Activated CD4-positive, alpha-beta T cell treated with anti-CD3 and anti-CD28 coated beads, Interleukin-2, Interleukin-4, amounts not matched to agents 100 ng/mL and 50 ng/mL, durations not matched to agents 16 hours and 8 hours (primary cell): ENCODE measurements around the gene NUDT11.
"Not testable (repeated sequence)": the region's sequence is repeated elsewhere in the genome, so short reads cannot be mapped to it uniquely, and the experiment has no call there.

Source experiments
- DNase-seq: peaks from one replicate; pipeline ENCODE4 v3.0.0-alpha.2; 2020; ENCODE audit warnings: low spot score

NUDT11 gene

DNA sequence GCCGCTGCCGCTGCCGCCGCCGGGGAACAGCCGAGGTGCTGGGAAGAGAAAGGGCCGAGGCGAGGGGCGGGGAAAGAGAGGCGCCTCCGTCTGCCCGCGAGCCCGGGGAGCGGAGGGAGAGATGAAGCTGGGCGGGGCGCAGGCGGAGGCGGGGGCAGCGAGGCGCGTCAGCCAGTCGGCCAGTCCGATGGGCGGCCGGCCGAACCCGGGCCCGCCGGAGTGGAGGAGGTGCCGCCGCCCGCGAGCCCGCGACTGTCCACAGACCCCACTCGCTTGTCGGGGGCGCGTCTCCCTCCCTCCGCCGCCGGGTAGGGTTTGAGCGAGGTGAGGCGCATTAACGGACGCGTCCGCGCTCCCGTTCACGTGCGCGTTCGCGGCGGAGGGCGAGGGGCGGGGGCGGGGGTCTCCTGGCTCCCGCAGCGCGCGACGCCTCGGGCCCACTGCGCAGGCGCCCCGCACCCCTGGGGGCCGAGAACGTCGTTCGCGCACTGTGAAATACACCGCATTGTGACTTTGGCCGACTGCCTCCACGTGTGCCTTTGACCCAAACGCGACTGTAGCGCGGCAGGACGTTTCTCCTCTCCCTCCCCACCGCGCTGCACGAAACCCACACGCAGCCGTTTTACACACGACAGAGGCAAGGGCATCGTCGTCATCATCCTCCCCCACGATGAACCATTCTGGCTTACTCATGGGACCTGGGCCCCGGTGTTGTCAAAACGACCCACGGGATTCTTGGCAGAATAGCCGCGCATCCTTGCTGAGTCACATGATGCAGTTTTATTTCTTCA, at the start of gene NUDT11:
TSS of gene NUDT11 (minus strand) at position 92 of the 791 bp plus-strand sequence. CDS start 148 bp downstream, outside the sequence.
- DNase-seq, result peak; percentile 36

DNA sequence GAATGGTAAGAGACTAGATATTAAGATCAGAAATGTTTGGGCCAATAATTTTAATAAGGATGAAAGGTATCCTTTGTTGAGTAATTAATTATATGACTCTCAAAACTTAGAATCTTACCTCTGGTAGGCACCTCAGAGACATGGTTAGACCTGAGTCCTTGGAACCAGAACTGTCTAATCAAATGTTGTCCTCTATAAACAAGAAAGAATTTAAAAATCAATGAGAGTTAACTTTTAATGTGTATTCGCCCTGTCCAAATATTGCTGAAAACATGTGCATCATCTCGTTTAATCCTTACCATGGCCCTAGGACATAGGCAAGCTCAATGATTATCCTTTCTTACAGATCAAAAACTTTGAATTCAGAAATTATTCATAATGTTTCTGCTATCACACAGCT, 24.0 kb upstream of the NUDT11 start:
- DNase-seq, result no peak

DNA sequence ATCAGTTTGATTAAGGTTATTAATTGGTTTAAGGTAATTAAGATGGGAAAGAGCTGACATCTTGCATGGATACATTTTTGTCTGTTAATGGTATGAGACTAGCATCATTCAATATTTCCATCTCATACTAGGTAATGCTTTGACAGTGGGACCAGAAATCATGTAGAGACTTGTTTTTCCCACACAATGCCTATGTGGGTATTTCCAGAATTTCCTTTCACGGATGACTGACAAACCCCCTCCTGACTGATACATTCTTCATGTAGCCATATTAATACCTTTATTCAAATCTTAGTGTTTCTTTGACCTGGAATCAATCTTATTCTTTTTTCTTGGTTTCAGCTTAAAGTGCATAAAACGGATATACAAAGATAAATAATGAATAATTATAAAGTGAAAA, 22.7 kb upstream of the NUDT11 start:
- not testable (repeated sequence) for DNase-seq

DNA sequence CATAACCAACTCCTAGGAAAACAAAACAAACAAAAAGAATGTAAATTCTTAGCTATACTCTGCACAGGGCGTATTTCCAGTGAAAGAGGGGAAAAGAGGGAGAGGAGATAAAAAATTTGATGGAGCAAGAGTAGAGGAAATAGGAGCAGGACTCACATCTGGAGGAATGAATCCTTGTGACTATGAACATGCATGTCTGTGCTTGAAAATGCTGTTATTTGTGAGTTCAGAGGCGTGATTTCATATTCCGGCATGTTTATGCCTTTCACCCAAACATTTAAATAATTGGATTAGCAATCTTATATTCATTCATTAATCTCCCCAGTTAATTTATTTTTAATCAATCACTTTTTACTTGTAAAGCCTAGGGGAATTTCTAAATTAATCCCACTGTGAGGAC, 11.2 kb upstream of the NUDT11 start:
- DNase-seq, result no peak

DNA sequence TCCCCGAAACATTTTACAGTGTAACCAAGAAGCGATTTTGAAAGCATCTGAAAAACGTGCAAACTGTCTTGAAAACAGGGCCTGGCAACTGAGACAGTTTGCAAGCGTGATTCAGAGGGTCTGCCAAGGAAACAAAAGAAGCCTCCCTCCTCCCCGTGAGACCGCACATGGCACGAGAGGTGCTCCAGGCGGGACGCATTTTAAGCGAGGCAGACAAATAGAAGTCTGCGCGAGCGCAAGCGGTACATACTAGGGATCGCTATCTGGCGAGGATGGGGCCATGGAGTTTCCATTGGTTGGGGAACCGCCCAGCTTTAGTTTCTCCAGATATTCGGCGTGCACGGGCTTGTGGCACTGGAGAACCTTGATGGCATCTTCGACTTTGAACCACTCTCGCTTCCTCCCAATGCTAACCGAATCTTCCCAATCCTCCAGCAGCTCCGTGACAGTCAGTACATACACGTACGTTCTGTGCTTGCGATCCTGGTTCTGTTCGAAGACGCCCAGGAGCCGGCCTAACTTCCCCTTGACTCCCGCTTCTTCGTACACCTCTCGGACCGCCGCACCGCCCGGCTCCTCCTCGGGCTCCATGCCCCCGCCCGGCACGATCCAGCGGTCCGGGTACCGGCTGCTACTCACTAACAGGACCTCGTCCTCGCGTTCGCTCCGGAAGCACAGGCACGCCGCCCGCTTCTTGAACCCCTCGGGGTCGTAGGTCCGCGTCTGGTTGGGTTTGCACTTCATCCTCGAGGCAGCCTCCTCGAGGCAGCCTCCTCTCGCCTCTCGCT, 497 bp downstream of the NUDT11 start:
- not testable (repeated sequence) for DNase-seq

DNA sequence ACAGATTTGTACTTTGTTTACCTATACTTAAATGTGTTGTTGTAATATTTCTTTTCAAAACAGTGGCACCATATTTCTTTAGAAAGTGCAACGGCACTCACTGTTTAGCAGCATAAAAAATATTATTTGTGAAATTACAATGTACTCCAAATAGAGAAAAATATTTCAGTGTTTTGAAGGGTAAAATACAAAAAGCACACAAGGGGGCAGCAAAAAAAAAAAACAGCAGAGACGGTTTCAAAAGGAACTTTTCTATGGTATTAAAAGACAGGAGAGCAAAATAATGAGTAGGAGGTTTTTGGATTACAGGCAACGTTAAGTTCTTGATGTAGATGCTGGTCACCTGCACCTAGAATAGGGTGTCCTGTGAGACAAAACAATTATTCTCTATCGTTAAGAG, 2.0 kb downstream of the NUDT11 start:
- no peak for DNase-seq

DNA sequence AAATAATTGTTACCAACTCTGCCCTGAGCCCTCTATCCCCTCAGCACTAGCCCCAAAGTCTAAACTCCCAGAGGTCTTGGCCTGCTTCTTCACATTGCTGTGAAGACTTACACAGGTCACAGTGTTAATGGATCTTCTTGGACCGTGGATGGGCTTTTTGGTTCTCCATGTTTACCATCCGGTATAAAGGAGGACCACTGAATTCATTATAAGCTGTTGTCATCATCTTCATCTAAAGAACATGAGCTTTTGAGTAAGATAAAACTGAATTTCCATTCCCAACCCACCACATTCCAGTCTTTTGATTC, 8.5 kb downstream of the NUDT11 start:
- DNase-seq, result no peak

DNA sequence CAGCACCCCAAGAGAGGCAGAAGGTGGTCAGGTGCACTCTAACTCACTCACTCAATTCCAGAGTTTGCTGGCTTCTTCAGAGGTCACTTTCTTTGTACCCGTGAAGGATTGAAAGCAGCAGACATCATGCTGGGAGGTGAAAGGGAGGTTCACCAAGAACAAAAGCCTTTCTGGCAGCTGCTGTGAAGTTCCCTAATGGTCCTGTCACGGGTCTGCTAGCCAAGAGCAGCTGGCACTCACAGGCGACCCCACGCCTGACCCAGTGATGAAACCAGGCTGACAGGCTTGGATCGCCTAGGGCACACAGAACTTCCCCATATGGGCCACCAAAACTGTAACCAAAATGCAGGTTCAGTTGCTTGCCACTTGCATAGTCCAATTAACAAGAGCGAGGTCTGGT, 11.8 kb downstream of the NUDT11 start:
- no peak for DNase-seq

DNA sequence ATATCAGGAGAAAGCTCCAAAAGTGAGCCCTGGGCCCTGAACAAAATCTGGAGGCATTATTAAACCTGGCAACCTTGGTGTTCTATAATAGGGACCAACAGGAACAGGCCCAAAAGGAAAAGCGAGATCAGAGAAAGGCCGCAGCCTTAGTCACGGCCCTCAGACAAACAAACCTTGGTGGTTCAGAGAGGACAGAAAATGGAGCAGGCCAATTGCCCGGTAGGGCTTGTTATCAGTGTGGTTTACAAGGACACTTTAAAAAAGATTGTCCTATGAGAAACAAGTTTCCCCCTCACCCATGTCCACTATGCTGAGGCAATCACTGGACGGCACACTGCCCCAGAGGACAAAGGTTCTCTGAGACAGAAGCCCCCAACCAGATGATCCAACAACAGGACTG, 14.0 kb downstream of the NUDT11 start:
- DNase-seq, result not testable (repeated sequence)

DNA sequence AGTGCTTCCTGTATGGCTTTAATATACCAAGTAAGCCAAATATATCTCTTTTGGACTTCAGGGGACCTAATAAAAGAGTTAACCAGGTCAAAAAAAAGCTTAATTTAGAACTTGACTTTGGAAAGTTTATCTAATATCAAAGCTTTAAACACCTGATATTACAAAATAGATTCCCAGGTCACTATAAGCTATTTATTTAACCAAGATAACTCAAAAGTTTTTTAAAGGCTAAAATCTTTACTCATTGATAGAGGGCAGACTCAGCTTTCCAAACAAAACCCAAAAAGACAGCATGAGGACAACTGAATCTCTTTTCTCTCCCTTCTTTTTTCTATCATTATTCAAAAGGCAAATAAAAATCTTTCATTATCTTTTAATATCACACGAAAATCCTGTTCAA, 19.5 kb downstream of the NUDT11 start:
- DNase-seq, result no peak

DNA sequence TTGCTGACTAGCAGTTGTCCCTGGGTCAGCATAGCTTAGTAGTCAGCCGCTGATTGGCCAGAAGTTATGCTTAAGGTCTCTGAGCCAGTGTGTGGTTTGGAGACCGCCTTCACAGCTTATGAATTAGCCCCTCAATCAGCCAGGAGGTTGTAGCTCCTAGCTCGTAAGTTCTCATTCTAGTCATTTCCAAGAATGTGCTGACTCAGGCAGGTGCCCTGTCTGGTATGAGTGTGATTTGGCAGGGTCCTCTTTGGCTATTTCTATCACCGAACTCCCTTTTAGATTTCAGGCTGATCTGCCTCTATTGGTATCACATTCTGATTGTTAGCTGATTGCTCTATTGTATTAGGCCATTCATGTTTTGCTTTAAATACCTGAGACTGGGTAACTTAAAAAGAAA, 33.1 kb downstream of the NUDT11 start:
- no peak for DNase-seq

DNA sequence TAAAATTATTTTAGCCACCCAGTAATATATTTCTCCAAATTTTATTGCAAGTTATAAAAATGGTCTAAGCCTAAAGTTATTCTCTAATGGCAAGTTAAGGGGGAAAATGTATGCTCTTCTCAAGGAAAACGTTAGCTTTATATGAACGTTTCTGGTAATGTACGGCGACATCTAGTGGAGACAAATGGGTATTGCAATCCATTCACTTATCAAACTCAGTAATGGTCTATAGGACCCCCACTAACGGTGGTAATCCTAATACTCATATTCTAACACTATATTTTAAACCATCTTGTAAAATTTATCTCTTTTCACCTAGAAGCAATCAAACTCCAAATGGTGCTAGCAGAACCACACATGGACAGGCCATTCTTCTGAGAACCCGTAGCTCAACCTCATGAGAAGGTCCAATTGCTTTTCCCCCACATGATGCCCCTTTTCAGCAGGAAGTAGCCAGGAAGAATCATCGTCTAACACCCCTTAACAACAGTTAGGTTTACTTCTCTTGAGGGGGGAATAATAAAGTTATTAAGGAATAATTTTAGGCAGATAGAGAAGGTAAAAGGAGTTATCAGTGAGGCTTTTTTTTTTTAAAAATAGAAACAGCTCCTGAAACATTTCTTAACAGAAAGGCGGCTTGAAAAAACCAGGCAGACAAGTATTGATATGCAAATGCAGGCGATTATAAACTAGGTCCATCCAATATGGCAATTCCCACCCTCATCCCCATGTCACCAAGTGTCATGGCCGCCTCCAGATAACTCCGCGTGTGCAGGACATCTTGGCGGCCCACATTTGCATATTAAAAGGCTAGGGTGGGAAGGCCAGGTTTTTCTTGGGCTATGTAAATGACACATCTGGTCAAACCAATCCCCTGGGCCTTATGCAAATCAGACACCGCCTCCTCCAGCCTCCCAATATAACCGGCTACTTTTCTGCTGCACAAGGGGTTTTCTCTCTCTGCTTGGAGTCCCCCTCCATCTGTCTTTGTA, 35.0 kb downstream of the NUDT11 start:
- peak; percentile 50 for DNase-seq

DNA sequence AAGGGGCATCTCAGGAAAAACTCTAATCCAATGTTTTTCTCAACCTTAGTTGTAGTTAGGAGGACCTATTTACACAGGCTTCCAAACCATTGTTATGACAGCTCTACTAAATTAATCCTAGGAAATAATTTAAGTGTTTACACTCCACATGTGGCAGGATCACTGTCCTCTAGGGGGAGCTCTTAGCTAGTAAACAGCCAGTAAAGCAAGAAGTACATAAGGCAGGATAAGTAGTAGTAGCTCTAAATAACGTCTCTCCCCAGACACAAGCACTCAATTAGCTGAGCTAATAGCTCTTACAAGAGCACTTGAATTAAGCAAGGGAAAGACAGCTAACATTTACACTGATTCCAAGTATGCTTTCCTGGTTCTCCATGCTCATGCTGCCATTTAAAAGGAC, 37.3 kb downstream of the NUDT11 start:
- peak; percentile 58 for DNase-seq

DNA sequence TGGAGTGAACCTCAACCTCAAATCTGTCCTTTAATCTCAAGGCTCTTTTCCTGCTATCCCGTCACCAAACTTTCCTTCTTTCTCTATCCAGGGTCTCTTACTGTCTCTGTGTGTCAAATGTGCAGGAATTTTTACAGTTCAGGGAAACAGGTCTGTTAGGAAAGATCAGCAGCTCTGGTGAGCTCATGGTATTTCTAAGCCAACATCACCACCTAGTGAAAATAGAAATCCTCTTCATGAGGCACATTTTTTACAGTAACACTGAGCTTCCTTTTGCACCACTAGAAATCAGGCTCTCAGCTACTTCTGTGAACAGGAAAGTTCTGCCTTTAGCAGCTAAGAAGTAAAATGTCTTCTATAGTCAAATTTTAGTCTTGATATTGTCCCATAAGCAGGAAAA, 39.6 kb downstream of the NUDT11 start:
- DNase-seq, result no peak

DNA sequence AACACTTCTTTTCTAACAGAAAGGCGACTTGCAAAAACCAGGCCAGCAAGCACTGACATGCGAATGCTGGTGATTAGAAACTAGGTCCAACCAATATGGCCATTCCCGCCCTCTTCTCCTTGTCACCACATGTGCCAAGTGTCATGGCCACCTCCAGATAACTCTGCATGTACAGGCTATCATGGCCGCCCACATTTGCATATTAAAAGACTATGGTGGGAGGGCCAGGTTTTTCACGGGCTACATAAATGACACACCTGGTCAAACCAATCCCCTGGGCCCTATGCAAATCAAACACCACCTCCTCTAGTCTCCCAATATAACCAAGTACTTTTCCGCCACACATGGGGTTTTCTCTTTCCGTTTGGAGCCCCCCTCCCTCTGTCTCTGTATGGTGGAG, 40.1 kb downstream of the NUDT11 start:
- no peak for DNase-seq

DNA sequence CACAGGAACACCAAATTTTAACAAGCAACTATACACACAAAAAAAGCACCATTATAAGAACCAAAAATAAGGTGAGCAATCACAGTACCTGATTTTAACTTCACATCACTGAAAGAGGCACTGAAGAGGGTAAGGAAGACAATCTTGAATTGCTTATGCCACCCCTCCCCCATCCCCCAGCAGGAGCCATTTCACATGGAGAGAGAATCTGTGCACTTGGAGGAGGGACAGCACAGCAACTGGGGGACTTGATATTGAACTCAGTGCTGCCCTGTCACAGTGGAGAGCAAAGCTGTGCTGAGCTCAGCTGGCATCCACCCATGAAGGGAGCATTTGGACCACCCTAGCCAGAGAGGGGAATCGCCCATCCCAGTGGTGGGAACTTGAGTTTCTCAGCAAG, 56.0 kb downstream of the NUDT11 start:
- DNase-seq, result no peak
